Activated B cell treated with CpG ODN at 0.5 μM for 24 hours (primary cell): ENCODE measurements around the gene MLPH. TPM values are rescaled to one million over a fixed set of nuclear protein-coding genes. Genes with fewer than 3 reads are reported as not detected.

Source experiments
- ATAC-seq: fragments of 200-7000 bp; cut with Tn5 transposase; one replicate; pipeline ENCODE4 v1.10.0; 2021; ENCODE audit warnings: low read depth, mild to moderate bottlenecking, moderate library complexity
- CTCF ChIA-PET: fragments of 350-600 bp; sonication (Branson Sonifier 250); formaldehyde crosslinking; loops from one replicate; lab custom pipeline; 2021; ENCODE audit warnings: antibody characterized with exemption; lab: Charles Lee
- POLR2A ChIA-PET: fragments of 350-600 bp; sonication (Branson Sonifier 250); formaldehyde crosslinking; loops from one replicate; lab custom pipeline; 2021; ENCODE audit warnings: antibody characterized with exemption; lab: Charles Lee
- DNase-seq: peaks from one replicate; pipeline ENCODE4 v3.0.0; 2022
- H3K27ac Mint-ChIP-seq: one replicate; pipeline ENCODE4 v1.8.0; 2020; ENCODE audit warnings: mixed read lengths
- H3K27me3 Mint-ChIP-seq: one replicate; pipeline ENCODE4 v1.8.0; 2021; ENCODE audit warnings: mixed read lengths
- H3K36me3 Mint-ChIP-seq: one replicate; pipeline ENCODE4 v1.8.0; 2021; ENCODE audit warnings: low read depth, mixed read lengths
- H3K4me1 Mint-ChIP-seq: one replicate; pipeline ENCODE4 v1.8.0; 2021; ENCODE audit warnings: mixed read lengths
- H3K4me3 Mint-ChIP-seq: one replicate; pipeline ENCODE4 v1.8.0; 2020; ENCODE audit warnings: mild to moderate bottlenecking, mixed read lengths
- H3K9me3 Mint-ChIP-seq: one replicate; pipeline ENCODE4 v1.8.0; 2020; ENCODE audit warnings: mixed read lengths
- intact Hi-C: fragments of 100-400 bp; cut with micrococcal nuclease; formaldehyde crosslinking; loops from one replicate; pipeline ENCODE4 v1.15.1; 2024
- total RNA-seq: library from RNA; stranded (reverse); gene quantifications from 2 replicates; pipeline ENCODE4 v1.2.3, GENCODE V29; 2022
- TF ChIP-seq, protein P1 (sequence below): fragments of 200-600 bp; IDR thresholded peaks from one replicate; pipeline ENCODE4 v1.8.0; 2022; ENCODE audit warnings: antibody characterized with exemption, mild to moderate bottlenecking

The MLPH gene
- total RNA-seq, 1 donor from 2014 or later: not detected

- H3K4me1 Mint-ChIP-seq: peaks cover 31% of the 10 kb centered on the region
- no peaks in the 10 kb centered on the region for H3K27me3 Mint-ChIP-seq
- intact Hi-C loops: loop anchor here (5.0 to 10.0 kb wide), 2 partner anchors 90 to 1058 kb away; no protein-coding TSS in a partner anchor
- H3K9me3 Mint-ChIP-seq: no peaks in the 10 kb centered on the region
- no peaks in the 10 kb centered on the region for H3K36me3 Mint-ChIP-seq
- ChIA-PET POLR2A (interaction anchor here (1.4 kb wide), 1 partner anchor 29 kb away, joined by 3 read pairs; no protein-coding TSS in a partner anchor), CTCF (interaction anchor here (1.2 to 1.4 kb wide), 3 partner anchors 21 to 143 kb away, joined by 4 to 5 read pairs (median 5); no protein-coding TSS in a partner anchor)
- DNase-seq (no peak), ATAC-seq (no peak)
- no peak overlapping the region for H3K27ac Mint-ChIP-seq
- TF ChIP-seq, protein P1, sequence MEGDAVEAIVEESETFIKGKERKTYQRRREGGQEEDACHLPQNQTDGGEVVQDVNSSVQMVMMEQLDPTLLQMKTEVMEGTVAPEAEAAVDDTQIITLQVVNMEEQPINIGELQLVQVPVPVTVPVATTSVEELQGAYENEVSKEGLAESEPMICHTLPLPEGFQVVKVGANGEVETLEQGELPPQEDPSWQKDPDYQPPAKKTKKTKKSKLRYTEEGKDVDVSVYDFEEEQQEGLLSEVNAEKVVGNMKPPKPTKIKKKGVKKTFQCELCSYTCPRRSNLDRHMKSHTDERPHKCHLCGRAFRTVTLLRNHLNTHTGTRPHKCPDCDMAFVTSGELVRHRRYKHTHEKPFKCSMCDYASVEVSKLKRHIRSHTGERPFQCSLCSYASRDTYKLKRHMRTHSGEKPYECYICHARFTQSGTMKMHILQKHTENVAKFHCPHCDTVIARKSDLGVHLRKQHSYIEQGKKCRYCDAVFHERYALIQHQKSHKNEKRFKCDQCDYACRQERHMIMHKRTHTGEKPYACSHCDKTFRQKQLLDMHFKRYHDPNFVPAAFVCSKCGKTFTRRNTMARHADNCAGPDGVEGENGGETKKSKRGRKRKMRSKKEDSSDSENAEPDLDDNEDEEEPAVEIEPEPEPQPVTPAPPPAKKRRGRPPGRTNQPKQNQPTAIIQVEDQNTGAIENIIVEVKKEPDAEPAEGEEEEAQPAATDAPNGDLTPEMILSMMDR: no peak
- H3K4me3 Mint-ChIP-seq: no peak overlapping the region
Observed at GRCh38 chr2:237602409-237602808, 115.4 kb downstream of the MLPH start.

DNA sequence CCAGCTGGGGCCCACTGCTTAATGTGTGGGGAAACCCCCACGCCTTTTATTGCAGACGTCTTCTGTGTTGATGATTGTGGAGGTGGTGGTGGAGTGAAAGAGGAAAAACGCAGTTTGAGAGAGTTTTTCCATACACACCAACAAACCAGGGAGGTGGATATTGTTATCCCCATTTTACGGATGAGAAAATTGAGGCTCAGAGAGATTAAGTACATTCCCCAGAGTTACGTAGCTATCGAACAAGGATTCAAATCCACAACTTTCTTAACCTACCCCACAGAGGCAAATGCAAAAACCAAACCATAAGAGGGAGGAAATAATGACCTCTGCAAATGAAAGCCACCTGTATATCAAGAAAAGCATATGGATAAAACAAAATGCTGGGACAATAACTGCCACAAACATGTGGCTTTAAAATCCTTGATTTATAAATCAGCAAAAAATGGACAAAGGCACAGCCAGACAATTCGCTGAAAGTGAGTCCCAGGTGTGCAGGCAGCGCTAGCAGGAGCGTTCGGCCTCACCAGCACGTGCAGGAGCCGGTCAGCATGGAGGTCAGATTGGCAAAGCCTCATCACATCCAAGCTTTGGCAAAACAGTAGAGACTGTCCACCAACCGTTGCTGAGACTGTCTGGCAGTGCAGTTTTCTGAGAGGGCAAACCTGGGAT, 116.1 kb downstream of the MLPH start:
- Mint-ChIP-seq H3K4me3 (peak overlapping the region; percentile 75), H3K4me1 (peaks cover 27% of the 10 kb centered on the region), H3K27ac (peak overlapping the region; percentile 93), H3K27me3 (peaks cover 2% of the 10 kb centered on the region), H3K9me3 (no peaks in the 10 kb centered on the region), H3K36me3 (no peaks in the 10 kb centered on the region)
- DNase-seq (no peak), ATAC-seq (no peak)
- intact Hi-C loops: loop anchor here (1.0 to 10.0 kb wide), 3 partner anchors 70 to 1058 kb away; no protein-coding TSS in a partner anchor
- POLR2A ChIA-PET: interaction anchor here (0.8 kb wide), 1 partner anchor 128 kb away, joined by 3 read pairs; no protein-coding TSS in a partner anchor
- CTCF ChIA-PET: interaction anchor here (1.2 to 1.4 kb wide), 4 partner anchors 21 to 142 kb away, joined by 4 to 5 read pairs (median 4); no protein-coding TSS in a partner anchor
- TF ChIP-seq, protein P1: no peak

GRCh38 chr2:237603718-237604362, 116.8 kb downstream of the MLPH start:
- Mint-ChIP-seq H3K4me3 (peak overlapping the region; percentile 75), H3K27me3 (peaks cover 2% of the 10 kb centered on the region), H3K36me3 (no peaks in the 10 kb centered on the region), H3K27ac (peak overlapping the region; percentile 93), H3K4me1 (peaks cover 27% of the 10 kb centered on the region), H3K9me3 (no peaks in the 10 kb centered on the region)
- POLR2A ChIA-PET: interaction anchor here (0.7 to 0.8 kb wide), 2 partner anchors 69 to 128 kb away, joined by 3 to 5 read pairs; no protein-coding TSS in a partner anchor
- TF ChIP-seq, protein P1: no peak
- CTCF ChIA-PET: interaction anchor here (1.2 to 1.3 kb wide), 3 partner anchors 22 to 141 kb away, joined by 4 to 5 read pairs (median 4); no protein-coding TSS in a partner anchor
- DNase-seq (peak; percentile 33), ATAC-seq (peak; percentile 97)
- intact Hi-C loops: loop anchor here (1.0 to 10.0 kb wide), 3 partner anchors 69 to 1059 kb away; no protein-coding TSS in a partner anchor

DNA sequence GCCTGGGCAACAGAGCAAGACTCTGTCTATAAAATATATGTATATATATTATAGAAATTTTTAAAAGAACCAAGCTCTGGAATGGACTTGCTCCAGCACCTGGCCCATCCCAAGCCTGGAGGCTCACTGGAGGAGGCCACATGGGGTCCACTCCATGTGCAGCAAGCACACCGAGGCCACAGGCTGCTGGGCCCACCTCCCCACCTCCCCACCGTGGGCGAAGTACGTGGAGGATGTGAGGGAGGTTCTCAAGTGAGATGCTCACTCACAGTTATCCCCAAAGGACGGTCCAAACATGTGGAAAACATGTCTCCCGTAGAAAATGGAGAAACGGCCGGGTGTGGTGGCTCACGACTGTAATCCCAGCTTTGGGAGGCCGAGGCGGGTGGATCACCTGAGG, 117.3 kb downstream of the MLPH start:
- ChIA-PET POLR2A (interaction anchor here (0.6 to 0.7 kb wide), 2 partner anchors 68 to 678 kb away, joined by 3 to 5 read pairs; no protein-coding TSS in a partner anchor), CTCF (interaction anchor here (1.3 kb wide), 2 partner anchors 32 to 141 kb away, joined by 3 to 4 read pairs; no protein-coding TSS in a partner anchor)
- H3K27me3 Mint-ChIP-seq: peaks cover 2% of the 10 kb centered on the region
- intact Hi-C loops: loop anchor here (5.0 to 10.0 kb wide), 2 partner anchors 88 to 1060 kb away; no protein-coding TSS in a partner anchor
- no peak for ATAC-seq
- peaks cover 27% of the 10 kb centered on the region for H3K4me1 Mint-ChIP-seq
- H3K27ac Mint-ChIP-seq: peak overlapping the region; percentile 93
- no peaks in the 10 kb centered on the region for H3K9me3 Mint-ChIP-seq
- no peak for DNase-seq
- no peak overlapping the region for H3K4me3 Mint-ChIP-seq
- TF ChIP-seq, protein P1: no peak
- no peaks in the 10 kb centered on the region for H3K36me3 Mint-ChIP-seq

Other genes starting within 250 kb of the MLPH start
- gene COL6A3, start 73.1 kb upstream of the MLPH start, total RNA-seq: 0.02 and 0.05 TPM in 2 replicates
- gene PRLH, start 79.3 kb downstream of the MLPH start, total RNA-seq: not detected in 2 replicates
- gene RAB17, start 103.5 kb downstream of the MLPH start, total RNA-seq: not detected in 2 replicates
- gene LRRFIP1, start 140.3 kb downstream of the MLPH start, total RNA-seq: 114 and 134 TPM in 2 replicates